HG03342 (cell line): Measurements from ENCODE around the gene HERC4.
A peak's percentile ranks its signal among the peaks of the same experiment; 100 is the strongest.
"Not testable (repeated sequence)": the region's sequence is repeated elsewhere in the genome, so short reads cannot be mapped to it uniquely, and the experiment has no call there.

Source experiments
- ATAC-seq: cut with Tn5 transposase; IDR thresholded peaks from one replicate; pipeline ENCODE4 v1.9.1; 2021; ENCODE audit warnings: mild to moderate bottlenecking, moderate library complexity; ENCODE audit not compliant: unreplicated experiment

The HERC4 gene

GRCh38 chr10:67884313-67884841 is 190.7 kb downstream of the HERC4 start, which contains the start of gene SIRT1:
SIRT1 (plus strand) TSS chr10:67884656; CDS start chr10:67884722, 66 bp downstream.
- peak; percentile 84 for ATAC-seq

GRCh38 chr10:67883710-67884312 is 191.3 kb downstream of the HERC4 start:
- no peak for ATAC-seq

GRCh38 chr10:67878133-67878532 is 196.9 kb downstream of the HERC4 start:
- ATAC-seq, result no peak

GRCh38 chr10:67877421-67877820 is 197.7 kb downstream of the HERC4 start:
- not testable (repeated sequence) for ATAC-seq

- no peak for ATAC-seq
These were observed 199.5 kb downstream of the HERC4 start for GRCh38 chr10:67875340-67876238.
